Measurements from ENCODE around the gene GLI3.

Gene GLI3

DNA sequence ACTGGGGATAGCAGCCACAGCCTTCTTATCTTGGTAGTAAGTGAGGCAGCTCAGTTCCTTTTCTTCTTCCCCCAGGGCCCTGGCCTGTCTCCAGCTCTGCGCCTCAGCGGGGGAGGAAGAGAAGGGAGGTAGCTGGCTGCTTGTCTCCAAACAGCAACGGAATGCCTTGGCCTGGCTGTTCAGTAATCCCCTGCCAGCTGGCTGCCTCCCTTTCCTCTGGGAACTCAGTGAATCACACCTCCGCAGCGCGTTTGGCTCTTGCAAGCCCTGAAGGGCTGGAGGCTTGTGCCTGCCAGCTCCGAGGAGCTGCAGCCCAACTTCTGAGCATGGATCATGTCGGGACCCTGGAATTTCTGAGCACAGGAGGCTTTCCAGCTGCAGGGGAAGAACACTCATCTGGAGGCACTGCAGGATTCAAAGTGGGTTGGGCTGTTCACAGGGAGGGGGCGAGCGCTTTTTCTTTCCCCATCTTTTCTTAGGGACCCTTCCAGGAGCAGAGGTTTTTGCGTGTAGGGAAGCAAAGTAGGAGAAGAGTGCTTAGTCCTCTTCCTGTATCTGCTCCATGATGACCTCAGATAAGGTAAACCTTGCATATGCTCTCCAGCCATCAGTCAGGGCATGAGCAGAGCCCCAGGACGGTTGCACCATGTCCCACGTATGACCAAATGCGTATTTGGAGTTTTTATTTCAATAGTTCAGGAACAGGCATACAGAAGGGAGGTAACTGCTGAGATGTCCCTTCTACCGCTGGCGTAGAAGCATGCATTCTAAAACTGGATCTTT is 280.9 kb downstream of the GLI3 start:
- no peak for DNase-seq
- no peak overlapping the region for H3K27ac Mint-ChIP-seq
- H3K4me3 Mint-ChIP-seq: no peak overlapping the region
- no peaks in the 10 kb centered on the region for H3K36me3 Mint-ChIP-seq
- H3K27me3 Mint-ChIP-seq: peaks cover 38% of the 10 kb centered on the region
- H3K9me3 Mint-ChIP-seq: no peaks in the 10 kb centered on the region
- H3K4me1 Mint-ChIP-seq: no peaks in the 10 kb centered on the region
- CTCF ChIA-PET: interaction anchor here (1.6 to 4.0 kb wide), 2 partner anchors 13 to 15 kb away, joined by 6 to 14 read pairs; no protein-coding TSS in a partner anchor

DNA sequence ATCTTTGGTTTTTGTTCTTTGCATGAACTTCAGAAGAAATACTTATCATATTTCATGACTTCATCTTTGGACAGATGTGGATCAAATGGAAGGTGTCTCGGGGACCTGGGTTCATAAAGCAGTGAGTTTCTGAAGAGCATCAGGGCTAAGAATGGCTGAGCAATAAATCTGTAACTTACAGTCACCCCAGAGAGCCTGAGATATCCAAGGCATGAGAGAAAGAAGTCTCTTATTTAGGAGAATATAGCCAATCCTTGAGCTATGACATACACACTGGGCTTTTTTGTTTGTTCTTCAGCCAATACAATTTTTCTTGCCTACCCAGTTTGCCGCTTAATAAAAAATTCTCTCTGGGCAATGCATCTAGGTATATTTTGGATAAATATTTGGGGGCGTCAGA is 281.6 kb downstream of the GLI3 start:
- Mint-ChIP-seq H3K4me1 (no peaks in the 10 kb centered on the region), H3K4me3 (no peak overlapping the region), H3K36me3 (no peaks in the 10 kb centered on the region), H3K27me3 (peaks cover 38% of the 10 kb centered on the region), H3K27ac (no peak overlapping the region), H3K9me3 (no peaks in the 10 kb centered on the region)
- no peak for DNase-seq
- CTCF ChIA-PET: interaction anchor here (1.6 to 4.0 kb wide), 2 partner anchors 12 to 15 kb away, joined by 6 to 14 read pairs; no protein-coding TSS in a partner anchor

DNA sequence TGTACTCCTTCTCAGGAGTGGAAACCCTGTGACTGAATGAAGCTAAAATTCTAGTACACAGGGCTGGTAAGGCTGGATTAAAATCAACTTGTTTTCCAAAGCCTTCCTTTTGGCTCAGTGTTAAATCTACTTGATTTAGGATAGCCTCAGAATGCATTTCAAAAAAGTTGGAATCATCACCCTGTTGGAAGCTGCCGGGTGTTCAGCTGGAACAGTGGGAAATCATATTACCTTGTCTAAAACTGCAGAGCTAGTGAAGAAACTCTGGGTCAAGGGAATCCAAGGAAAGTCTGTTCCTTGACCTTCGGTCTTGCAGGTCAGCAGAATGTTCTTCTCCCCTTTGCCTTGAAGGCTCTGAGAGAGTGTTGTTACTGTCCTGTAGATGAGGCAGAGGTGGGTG is 282.0 kb downstream of the GLI3 start:
- CTCF ChIA-PET: interaction anchor here (4.0 kb wide), 1 partner anchor 14 kb away, joined by 14 read pairs; no protein-coding TSS in a partner anchor
- Mint-ChIP-seq H3K9me3 (no peaks in the 10 kb centered on the region), H3K27me3 (peaks cover 42% of the 10 kb centered on the region), H3K4me3 (no peak overlapping the region), H3K27ac (no peak overlapping the region), H3K4me1 (no peaks in the 10 kb centered on the region), H3K36me3 (no peaks in the 10 kb centered on the region)
- no peak for DNase-seq

DNA sequence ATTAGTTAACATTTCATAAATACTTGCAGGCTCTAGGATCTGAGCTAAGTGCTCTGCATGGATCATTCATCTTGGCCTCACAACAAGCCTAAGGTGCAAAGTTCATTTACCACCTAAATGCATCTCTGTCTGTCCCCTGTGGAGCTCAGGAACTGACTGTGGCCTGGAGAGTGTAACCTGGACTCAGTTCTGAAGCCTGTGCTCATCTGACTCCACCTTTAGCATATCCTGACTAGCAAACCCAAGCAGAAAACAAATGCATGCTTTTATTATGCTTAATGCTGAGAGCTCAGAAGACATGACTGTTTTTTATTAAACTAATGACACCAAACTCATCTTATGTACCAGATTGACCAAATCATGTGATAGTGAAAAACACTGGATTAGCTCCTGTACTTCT is 288.5 kb downstream of the GLI3 start:
- Mint-ChIP-seq H3K4me3 (no peak overlapping the region), H3K27ac (no peak overlapping the region), H3K4me1 (no peaks in the 10 kb centered on the region), H3K36me3 (no peaks in the 10 kb centered on the region), H3K27me3 (peaks cover 21% of the 10 kb centered on the region), H3K9me3 (no peaks in the 10 kb centered on the region)
- CTCF ChIA-PET: interaction anchor here (1.0 to 1.3 kb wide), 3 partner anchors 8 to 895 kb away, joined by 3 to 7 read pairs (median 5); no protein-coding TSS in a partner anchor
- no peak for DNase-seq

DNA sequence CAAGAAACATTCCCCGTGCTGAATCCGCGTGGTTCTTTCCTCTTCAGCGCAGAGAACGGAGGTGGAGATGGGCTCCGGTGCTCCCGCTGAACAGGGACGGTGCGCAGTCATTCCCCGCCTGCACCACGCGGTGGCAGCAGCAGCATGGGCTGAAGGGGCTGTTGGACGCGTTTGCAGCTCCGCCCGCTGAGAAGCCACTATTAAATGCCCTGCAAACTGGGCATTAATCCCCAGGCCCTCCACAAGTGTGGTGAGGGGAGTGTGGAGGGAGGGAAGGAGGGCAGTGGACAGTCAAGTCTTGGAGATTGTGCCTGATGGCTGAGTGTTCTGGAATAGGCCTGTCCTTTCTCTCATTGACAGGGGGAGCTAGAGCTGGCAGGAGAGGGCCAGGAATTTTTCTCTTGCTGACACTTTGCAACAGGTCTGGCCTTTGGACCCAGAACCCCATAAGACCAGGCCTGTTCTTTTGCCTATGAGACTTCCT is 293.9 kb downstream of the GLI3 start:
- no peaks in the 10 kb centered on the region for H3K9me3 Mint-ChIP-seq
- no peaks in the 10 kb centered on the region for H3K36me3 Mint-ChIP-seq
- CTCF ChIA-PET: interaction anchor here (0.6 to 2.4 kb wide), 12 partner anchors 9 to 1897 kb away, joined by 3 to 15 read pairs (median 4); partner anchors contain the start of genes MRPL32 and PSMA2
- H3K4me1 Mint-ChIP-seq: peaks cover 5% of the 10 kb centered on the region
- no peak overlapping the region for H3K27ac Mint-ChIP-seq
- peaks cover 35% of the 10 kb centered on the region for H3K27me3 Mint-ChIP-seq
- no peak overlapping the region for H3K4me3 Mint-ChIP-seq
- DNase-seq: peak; percentile 78

DNA sequence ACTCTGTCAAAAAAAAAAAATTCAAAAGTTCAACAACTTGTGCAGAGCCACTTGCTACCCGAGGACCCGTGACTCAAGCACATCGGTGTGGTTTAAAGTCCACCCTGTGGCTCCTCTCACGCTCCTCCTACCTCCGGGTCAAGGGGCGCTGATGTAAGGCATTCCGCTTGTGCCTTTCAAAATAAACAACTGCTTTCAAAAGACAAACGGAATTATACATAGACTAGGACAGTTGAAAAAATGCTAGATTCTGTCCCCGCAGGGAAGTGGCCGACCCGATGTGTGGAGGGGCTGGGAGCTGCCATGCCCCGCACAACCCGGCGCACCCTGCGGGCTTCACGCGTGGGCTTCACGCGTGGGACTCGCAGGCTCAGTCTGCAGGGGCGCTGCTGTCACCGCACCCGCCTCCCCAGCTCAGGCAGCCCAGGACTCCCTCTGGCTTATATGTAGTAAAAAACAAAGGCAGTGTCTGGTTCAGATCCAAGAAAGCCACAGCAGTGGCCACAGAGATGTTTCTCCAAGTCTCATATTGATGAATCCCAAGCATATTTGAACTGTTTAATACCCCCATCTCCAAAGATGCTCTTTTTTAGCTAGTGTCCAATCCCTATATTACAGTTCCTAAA is 294.4 kb downstream of the GLI3 start:
- H3K27ac Mint-ChIP-seq: no peak overlapping the region
- H3K36me3 Mint-ChIP-seq: no peaks in the 10 kb centered on the region
- H3K27me3 Mint-ChIP-seq: peaks cover 35% of the 10 kb centered on the region

DNA sequence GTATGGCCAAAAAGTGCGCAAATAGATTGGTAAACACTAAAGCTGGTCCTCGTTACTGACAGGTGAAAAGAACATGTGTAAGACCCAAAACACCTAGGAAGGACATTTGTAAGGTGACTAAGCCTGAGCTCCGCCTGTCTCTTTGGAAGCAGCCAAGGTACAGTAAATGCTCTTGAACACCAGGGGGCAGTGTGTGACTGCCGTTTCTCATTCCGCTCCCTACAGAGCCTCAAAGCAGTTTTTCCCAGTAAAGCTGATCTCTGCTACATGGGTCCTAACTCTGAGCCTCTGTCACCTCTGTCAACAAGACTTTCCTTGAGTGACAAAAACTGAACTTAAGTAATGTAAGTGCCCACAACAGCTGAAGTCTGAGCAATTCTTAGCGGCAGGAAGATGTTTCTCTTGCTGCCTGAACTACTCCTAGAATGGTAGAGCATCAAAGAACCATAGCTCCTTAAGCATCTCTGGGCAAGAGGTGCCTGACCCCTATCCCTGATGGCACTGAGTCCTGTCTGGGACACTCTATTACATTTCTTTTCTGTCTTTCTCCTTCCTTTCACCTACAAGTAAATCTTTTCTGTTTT is 296.2 kb downstream of the GLI3 start:
- no peaks in the 10 kb centered on the region for H3K36me3 Mint-ChIP-seq
- H3K9me3 Mint-ChIP-seq: no peaks in the 10 kb centered on the region
- H3K4me1 Mint-ChIP-seq: peaks cover 5% of the 10 kb centered on the region
- peak; percentile 62 for DNase-seq
- CTCF ChIA-PET: interaction anchor here (0.5 to 1.8 kb wide), 28 partner anchors 8 to 1898 kb away, joined by 3 to 22 read pairs (median 3); no protein-coding TSS in a partner anchor
- H3K27ac Mint-ChIP-seq: no peak overlapping the region
- peaks cover 32% of the 10 kb centered on the region for H3K27me3 Mint-ChIP-seq
- H3K4me3 Mint-ChIP-seq: no peak overlapping the region

More for the DNA sequence above, 294.4 kb downstream of the GLI3 start:
- CTCF ChIA-PET: interaction anchor here (0.6 to 2.4 kb wide), 11 partner anchors 8 to 990 kb away, joined by 3 to 15 read pairs (median 4); partner anchors contain the start of genes MRPL32 and PSMA2
- peaks cover 5% of the 10 kb centered on the region for H3K4me1 Mint-ChIP-seq
- no peak overlapping the region for H3K4me3 Mint-ChIP-seq
- H3K9me3 Mint-ChIP-seq: no peaks in the 10 kb centered on the region
- DNase-seq: no peak

DNA sequence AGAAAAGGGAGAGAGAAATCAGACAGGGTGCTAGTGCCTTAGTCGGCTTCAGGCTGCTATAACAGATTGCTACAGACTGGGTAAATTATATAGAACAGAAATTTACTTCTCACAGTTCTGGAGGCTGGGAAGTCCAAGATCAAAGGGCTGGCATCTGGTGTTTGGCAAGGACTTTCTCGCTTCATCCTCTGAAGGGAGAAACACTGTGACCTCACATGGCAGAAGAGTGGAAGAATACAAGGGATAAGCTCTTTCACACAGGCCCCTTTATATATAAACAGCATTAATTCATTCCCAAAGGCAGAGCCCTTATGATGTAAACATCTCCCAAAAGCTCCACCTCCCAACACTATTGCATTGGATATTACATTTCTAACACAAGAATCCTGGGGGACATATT is 298.6 kb downstream of the GLI3 start:
- H3K36me3 Mint-ChIP-seq: no peaks in the 10 kb centered on the region
- no peaks in the 10 kb centered on the region for H3K9me3 Mint-ChIP-seq
- no peak for DNase-seq
- CTCF ChIA-PET: interaction anchor here (1.0 kb wide), 1 partner anchor 16 kb away, joined by 4 read pairs; no protein-coding TSS in a partner anchor
- H3K27me3 Mint-ChIP-seq: peaks cover 27% of the 10 kb centered on the region
- no peak overlapping the region for H3K4me3 Mint-ChIP-seq
- peaks cover 5% of the 10 kb centered on the region for H3K4me1 Mint-ChIP-seq
- no peak overlapping the region for H3K27ac Mint-ChIP-seq

DNA sequence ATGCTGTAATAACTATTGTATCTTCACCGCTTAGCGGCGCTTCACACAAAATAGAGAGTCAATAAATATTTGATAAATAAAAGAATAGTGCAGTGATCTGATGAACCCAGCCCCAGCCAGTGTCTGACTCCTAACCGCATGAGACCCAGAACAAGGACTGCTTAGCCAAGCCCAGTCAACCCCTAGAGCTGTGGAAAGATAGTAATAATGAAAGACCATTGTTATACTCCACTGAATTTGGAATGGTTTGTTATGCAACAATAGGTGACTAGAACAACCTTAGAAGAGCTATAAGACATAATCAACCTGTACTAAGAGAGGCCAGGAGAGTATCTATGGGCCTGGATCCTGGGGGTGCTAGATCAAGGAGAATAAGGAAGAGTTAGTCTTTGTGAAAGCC is 303.6 kb downstream of the GLI3 start:
- H3K27me3 Mint-ChIP-seq: peaks cover 19% of the 10 kb centered on the region
- no peak for DNase-seq
- H3K9me3 Mint-ChIP-seq: no peaks in the 10 kb centered on the region
- H3K4me1 Mint-ChIP-seq: no peaks in the 10 kb centered on the region
- no peak overlapping the region for H3K4me3 Mint-ChIP-seq
- no peak overlapping the region for H3K27ac Mint-ChIP-seq
- no peaks in the 10 kb centered on the region for H3K36me3 Mint-ChIP-seq
- CTCF ChIA-PET: no interaction called here

DNA sequence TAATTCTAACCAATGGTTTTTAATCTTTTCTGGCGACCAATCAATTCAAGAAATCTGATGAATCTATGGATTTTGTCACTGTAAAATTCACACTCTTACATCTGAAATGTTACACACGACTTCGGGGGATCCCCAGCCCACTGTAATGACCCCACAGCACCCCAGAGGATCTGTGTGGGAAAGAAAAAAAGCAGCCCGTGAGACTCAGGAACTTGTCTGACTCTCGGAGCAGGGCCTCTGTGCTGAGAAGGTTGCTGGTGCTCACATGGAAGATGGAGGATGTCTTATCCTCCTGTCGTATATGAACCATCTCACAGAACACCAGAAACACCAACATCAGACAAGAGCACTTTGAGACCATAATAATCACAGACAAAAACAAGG is 305.8 kb downstream of the GLI3 start:
- Mint-ChIP-seq H3K4me1 (no peaks in the 10 kb centered on the region), H3K4me3 (no peak overlapping the region), H3K27me3 (peaks cover 19% of the 10 kb centered on the region), H3K36me3 (no peaks in the 10 kb centered on the region), H3K9me3 (no peaks in the 10 kb centered on the region), H3K27ac (no peak overlapping the region)
- DNase-seq: no peak
- CTCF ChIA-PET: no interaction called here

DNA sequence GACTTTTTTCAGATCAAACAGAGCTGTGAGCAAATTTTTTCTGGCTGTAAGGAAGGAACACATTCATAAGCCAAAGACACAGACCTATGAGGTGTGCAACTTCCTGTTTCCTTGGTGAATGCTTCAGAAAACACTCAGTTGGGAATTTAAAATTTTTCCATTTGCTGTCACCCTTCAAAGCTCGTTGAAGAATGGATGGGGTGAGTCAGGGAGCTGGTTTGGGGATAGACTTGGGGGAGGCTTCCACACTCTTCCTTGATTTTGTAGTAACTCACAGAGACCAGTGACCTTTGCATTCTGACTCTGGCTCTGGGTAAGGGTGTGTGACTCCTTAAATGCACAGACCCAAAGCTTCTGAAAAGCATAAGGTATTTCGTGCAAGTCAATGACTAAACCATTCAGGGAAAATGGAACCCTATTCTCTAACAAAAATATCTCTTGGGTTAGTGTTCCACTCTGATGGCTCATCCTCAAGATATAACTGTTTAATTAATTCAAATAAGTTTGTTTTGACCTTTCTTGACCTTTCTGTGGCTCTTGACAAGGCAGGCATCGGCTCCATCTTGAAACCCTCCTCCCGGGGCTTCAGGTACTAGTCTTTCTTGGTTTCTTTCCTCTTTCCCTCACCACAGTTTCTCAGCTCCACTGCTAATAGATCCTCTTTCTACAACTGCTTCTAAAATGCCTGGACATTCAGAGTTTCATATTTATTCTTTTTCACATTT is 306.3 kb downstream of the GLI3 start:
- Mint-ChIP-seq H3K9me3 (no peaks in the 10 kb centered on the region), H3K36me3 (no peaks in the 10 kb centered on the region), H3K27ac (no peak overlapping the region), H3K4me1 (no peaks in the 10 kb centered on the region), H3K4me3 (no peak overlapping the region), H3K27me3 (peaks cover 19% of the 10 kb centered on the region)
- DNase-seq: no peak
- CTCF ChIA-PET: interaction anchor here (2.6 to 2.9 kb wide), 2 partner anchors 10 to 12 kb away, joined by 8 to 11 read pairs; no protein-coding TSS in a partner anchor

DNA sequence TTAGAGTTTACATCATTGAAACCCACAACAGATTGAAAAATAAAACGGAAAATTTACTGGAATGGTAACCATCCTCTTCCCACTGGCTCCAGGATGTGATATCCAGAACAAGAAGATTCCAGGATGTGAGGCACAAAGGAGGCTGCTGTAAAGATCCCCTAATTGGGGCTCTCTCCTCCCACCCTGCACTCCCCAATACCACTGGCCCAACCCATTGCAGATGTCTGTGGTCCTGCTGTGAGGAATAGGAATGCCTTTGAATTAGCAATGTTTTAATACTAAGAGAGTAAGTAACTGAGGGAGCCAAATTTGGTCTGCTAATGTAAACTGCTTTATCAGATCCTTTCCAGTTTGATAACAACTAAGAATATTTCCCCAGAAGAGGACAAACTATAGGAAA is 308.2 kb downstream of the GLI3 start:
- Mint-ChIP-seq H3K36me3 (no peaks in the 10 kb centered on the region), H3K9me3 (no peaks in the 10 kb centered on the region), H3K27me3 (peaks cover 19% of the 10 kb centered on the region), H3K4me1 (no peaks in the 10 kb centered on the region), H3K27ac (no peak overlapping the region), H3K4me3 (no peak overlapping the region)
- CTCF ChIA-PET: interaction anchor here (1.0 to 2.9 kb wide), 3 partner anchors 12 to 37 kb away, joined by 3 to 11 read pairs (median 8); no protein-coding TSS in a partner anchor
- no peak for DNase-seq

DNA sequence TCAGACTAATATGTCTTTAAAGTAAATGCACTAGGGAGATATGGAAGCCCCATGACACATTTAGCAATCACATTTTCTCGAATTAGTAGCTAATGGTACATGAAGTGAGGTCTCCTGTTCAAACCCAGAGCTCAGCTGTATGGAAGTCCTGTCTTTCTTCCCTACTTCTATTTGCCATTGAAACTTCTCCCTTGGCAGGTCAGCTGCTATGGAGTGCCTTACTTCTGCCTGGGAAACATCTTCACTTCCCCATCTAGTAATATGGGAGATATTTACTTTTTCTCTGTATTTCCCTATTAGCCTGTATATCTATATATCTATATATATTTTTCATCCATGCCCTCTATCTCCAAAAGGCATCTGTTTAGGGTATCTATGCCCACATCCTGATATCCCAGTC is 308.8 kb downstream of the GLI3 start:
- Mint-ChIP-seq H3K4me3 (no peak overlapping the region), H3K27ac (no peak overlapping the region), H3K9me3 (no peaks in the 10 kb centered on the region), H3K4me1 (no peaks in the 10 kb centered on the region), H3K36me3 (no peaks in the 10 kb centered on the region), H3K27me3 (peaks cover 19% of the 10 kb centered on the region)
- CTCF ChIA-PET: interaction anchor here (2.9 kb wide), 1 partner anchor 13 kb away, joined by 11 read pairs; no protein-coding TSS in a partner anchor
- no peak for DNase-seq
